ENCODE measurements around the gene PHYH.

GRCh38 chr10:13328126-13328525, 28.3 kb upstream of the PHYH start:
- TF ChIP-seq POLR2A (IDR thresholded peaks at IDR 0.05; ENCODE audit: low read depth, low read length), result no peak
- TF ChIP-seq CTCF (conservative IDR thresholded peaks at IDR 0.05; ENCODE audit: low read depth, low read length), result no peak
- no peak for TF ChIP-seq CHD1 (IDR thresholded peaks at IDR 0.05; ENCODE audit: low read depth, low read length)
